Lower leg skin (tissue), 4 donors: ENCODE data around the gene FAM221A. TPM values are rescaled to one million over a fixed set of nuclear protein-coding genes. Genes with fewer than 3 reads are reported as not detected.

ENCODE experiments used
- DNase-seq, 2 donors: peaks; one replicate each; pipeline ENCODE4 v3.0.0-alpha.2; 2019; ENCODE audit warnings: low spot score in 2 of 2
- H3K4me3 ChIP-seq: fragments of 200-600 bp; sonication (generic); 2 replicates; pipeline ENCODE4 v1.5.1; 2017; ENCODE audit warnings: mild to moderate bottlenecking, low read depth; ENCODE audit not compliant: poor library complexity, severe bottlenecking
- POLR2A ChIP-seq, 2 donors: fragments of 450-650 bp; IDR thresholded peaks; one replicate each; pipeline ENCODE4 v1.6.1; 2016 to 2017; ENCODE audit warnings: antibody characterized with exemption in 2 of 2, mild to moderate bottlenecking in 1 of 2, moderate library complexity in 1 of 2
- WGBS, 2 donors: methylation state at CpG; one replicate each; pipeline ENCODE4 v1.1.5; 2018; 5-methylcytosine and 5-hydroxymethylcytosine counted together
- intact Hi-C: fragments of 100-400 bp; cut with DNase I; formaldehyde crosslinking; loops from one replicate; pipeline ENCODE4 v1.15.0; 2023; ENCODE audit warnings: low total_unique reads
- total RNA-seq, 4 donors: library from RNA; depleted of rRNA; stranded (reverse); fragments of >200 nt; gene quantifications; one replicate each; pipeline ENCODE4 v1.1.0, GENCODE V29; 2016
- TF ChIP-seq, protein P1 (sequence below), 3 donors: fragments of 450-650 bp; IDR thresholded peaks; one replicate each; pipeline ENCODE4 v1.5.1; 2016; ENCODE audit warnings: antibody characterized with exemption in 3 of 3, mild to moderate bottlenecking in 3 of 3, moderate library complexity in 2 of 3

The FAM221A gene
- total RNA-seq, 4 donors from 2014 or later = 4.8 to 8.7 (median 6.8) TPM

DNA sequence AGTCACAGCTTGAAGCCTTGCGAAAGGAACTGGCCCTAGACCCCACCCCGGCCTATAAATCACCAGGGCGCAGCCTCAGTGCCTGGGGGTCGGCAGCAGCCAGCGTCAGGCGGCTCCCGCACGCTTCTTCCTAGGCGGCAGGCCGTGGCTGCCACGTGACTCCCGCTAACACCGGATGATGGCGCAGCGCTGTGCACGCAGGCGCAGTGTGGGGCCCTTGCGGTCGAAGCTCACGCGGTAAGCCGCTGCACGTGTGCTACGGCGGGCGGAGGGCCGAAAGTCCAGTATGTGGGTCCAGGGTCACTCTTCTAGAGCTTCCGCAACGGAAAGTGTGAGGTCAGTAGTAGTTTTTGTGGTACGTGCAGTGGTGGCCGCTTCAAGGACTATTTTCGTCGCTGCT is 30.0 kb downstream of the FAM221A start, which contains the start of gene STK31:
Gene STK31, plus strand, starts transcription at position 220 of the 400 bp plus-strand sequence. Its CDS starts 67 bp downstream, at position 287.
- intact Hi-C loops = no loop called here
- WGBS, 2 donors = 87 to 91% methylated on average over 33 of the region's 33 CpGs
- no peak for DNase-seq
- no peak within 1 kb of the TSS for H3K4me3 ChIP-seq
- TF ChIP-seq, protein P1, sequence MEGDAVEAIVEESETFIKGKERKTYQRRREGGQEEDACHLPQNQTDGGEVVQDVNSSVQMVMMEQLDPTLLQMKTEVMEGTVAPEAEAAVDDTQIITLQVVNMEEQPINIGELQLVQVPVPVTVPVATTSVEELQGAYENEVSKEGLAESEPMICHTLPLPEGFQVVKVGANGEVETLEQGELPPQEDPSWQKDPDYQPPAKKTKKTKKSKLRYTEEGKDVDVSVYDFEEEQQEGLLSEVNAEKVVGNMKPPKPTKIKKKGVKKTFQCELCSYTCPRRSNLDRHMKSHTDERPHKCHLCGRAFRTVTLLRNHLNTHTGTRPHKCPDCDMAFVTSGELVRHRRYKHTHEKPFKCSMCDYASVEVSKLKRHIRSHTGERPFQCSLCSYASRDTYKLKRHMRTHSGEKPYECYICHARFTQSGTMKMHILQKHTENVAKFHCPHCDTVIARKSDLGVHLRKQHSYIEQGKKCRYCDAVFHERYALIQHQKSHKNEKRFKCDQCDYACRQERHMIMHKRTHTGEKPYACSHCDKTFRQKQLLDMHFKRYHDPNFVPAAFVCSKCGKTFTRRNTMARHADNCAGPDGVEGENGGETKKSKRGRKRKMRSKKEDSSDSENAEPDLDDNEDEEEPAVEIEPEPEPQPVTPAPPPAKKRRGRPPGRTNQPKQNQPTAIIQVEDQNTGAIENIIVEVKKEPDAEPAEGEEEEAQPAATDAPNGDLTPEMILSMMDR (IDR thresholded peaks at IDR 0.05) = no peak

DNA sequence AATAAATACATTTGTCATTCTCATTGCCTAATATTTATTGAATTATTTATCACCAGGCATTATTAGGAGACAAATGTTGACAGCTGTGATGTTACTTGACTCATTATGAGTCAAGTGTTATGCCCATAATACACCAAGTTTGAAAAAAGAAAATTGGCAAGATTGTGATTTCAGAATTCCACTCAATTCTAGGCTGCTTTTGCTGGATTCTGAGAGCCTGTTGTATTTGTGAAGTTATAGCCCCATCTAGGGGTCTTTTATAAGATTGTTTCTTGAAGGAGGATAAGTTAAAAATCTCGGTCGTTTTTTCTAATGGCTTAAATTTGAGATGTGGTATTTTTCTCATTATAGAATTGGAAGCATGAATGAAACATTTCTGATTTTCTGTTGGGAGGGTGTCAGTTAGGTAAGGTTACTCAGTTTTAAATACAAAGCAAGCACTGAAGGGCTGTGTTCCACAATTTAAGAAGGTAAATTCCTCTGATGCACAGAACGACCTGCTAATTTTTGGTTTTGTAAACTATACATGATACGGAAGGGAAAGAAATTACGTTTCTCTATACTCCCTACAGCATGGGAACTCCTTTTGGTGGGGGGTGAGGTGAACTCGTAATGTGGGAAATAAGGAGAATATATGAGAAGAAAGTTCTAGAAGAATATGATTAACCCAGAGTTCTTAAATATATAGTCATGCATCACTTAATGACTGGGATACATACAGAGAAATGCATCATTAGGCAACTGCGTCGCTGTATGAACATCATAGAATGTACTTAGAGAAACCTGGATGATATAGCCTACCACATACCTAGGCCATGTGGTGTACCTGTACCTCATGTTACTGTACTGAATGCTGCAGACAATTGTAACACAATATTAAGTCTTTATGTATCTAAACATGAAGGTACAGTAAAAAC is 32.6 kb downstream of the FAM221A start:
- intact Hi-C loops = no loop called here
- no peak for DNase-seq
- no peak overlapping the region for H3K4me3 ChIP-seq
- no peak for TF ChIP-seq POLR2A (IDR thresholded peaks at IDR 0.05)
- TF ChIP-seq, protein P1 (IDR thresholded peaks at IDR 0.05) = no peak
- WGBS, 2 donors = 54 to 56% methylated on average over 8 of the region's 8 CpGs

DNA sequence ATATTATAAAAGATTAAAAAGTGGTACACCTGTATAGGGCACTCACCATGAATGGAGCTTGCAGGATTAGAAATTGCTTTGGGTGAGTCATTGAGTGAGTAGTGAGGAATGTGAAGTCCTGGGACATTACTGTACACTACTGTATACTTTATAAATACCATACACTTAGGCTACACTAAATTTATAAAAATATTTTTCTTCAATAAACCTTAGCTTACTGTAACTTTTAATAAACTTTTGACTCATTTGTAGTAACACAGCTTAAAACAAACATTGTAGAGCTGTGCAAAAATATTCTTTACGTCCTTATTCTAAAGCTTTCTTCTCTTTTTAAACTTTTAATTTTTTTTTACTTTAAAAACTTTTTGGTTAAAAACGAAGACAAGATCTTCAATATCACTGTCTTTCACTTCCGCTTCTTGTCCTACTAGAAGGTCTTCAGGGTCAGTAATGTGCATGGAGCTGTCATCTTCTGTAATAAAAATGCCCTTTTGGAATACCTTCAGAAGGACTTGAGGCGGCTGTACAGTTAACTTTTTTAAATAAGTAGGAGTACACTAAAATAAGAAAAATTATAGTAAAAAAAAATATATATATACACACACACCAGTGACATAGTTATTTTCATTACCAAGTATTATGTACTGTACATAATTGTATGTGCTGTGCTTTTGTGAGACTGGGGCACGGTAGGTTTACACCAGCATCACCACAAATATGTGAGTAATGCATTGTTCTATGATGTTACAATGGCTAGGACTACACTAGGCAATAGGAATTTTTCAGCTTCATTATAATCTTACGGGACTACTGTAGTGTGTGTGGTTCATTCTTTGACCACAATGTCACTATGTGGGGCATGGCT is 33.5 kb downstream of the FAM221A start:
- TF ChIP-seq, protein P1 (IDR thresholded peaks at IDR 0.05) = no peak
- no peak for TF ChIP-seq POLR2A (IDR thresholded peaks at IDR 0.05)
- no peak overlapping the region for H3K4me3 ChIP-seq
- intact Hi-C loops = no loop called here
- WGBS, 2 donors = 66 to 70% methylated on average over 6 of the region's 6 CpGs
- no peak for DNase-seq

DNA sequence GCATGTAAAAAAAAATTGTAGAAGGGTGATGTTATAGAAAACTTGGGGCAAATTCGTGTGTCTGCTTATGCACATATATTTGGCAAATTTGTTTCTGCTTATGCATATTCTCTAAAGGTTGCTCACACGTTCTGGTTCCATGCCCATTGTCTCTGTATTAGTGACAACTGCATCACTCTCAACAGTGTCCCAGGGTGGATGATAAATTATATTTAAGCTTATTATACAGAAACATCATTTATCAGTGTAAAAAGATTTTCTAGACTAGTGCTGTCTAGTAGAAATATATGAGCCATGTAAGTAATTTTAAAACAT is 34.1 kb downstream of the FAM221A start:
- no peak for DNase-seq
- TF ChIP-seq, protein P1 (IDR thresholded peaks at IDR 0.05) = no peak
- TF ChIP-seq POLR2A (IDR thresholded peaks at IDR 0.05) = no peak
- WGBS, 2 donors = 48% methylated on average over 2 of the region's 2 CpGs
- intact Hi-C loops = no loop called here
- no peak overlapping the region for H3K4me3 ChIP-seq

DNA sequence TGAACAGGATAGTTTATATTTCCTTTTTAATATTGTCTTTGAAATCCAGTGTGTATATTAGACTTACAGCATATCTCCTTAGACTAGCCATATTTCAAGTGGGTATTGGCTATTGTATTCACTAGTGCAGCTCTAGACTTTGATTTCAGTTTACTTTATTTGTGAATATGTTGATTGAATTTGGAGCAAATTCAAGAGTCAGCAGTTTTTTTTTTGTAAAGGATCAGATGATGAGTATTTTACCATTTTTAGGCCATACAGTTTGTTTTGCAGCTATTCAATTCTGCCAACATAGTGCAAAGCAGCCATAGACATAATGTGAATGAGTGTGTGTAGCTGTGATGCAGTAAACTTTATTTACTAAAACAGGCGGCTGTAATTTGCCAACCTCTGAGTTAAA is 34.6 kb downstream of the FAM221A start:
- 88 to 90% methylated on average over 1 of the region's 1 CpG for WGBS, 2 donors
- DNase-seq = no peak
- TF ChIP-seq, protein P1 (IDR thresholded peaks at IDR 0.05) = no peak
- no peak for TF ChIP-seq POLR2A (IDR thresholded peaks at IDR 0.05)
- intact Hi-C loops = no loop called here
- H3K4me3 ChIP-seq = no peak overlapping the region
